GM21737 (cell line): Measurements from ENCODE around the gene VSIG10L2.

ENCODE experiments used
- ATAC-seq: cut with Tn5 transposase; IDR thresholded peaks from one replicate; pipeline ENCODE4 v1.9.1; 2021; ENCODE audit warnings: mild to moderate bottlenecking, moderate library complexity; ENCODE audit not compliant: unreplicated experiment

Gene VSIG10L2

GRCh38 chr11:125946712-125947418 lies 1.0 kb downstream of the VSIG10L2 start:
- no peak for ATAC-seq

- no peak for ATAC-seq
Measured at GRCh38 chr11:125947419-125948277, 1.8 kb downstream of the VSIG10L2 start.

- no peak for ATAC-seq
Measured at GRCh38 chr11:125948278-125949051, 2.6 kb downstream of the VSIG10L2 start.

- ATAC-seq = no peak
Measured at GRCh38 chr11:125949271-125950177, 3.7 kb downstream of the VSIG10L2 start.

GRCh38 chr11:125950178-125950490 lies 4.3 kb downstream of the VSIG10L2 start:
- ATAC-seq = no peak

GRCh38 chr11:125950696-125951651 lies 5.1 kb downstream of the VSIG10L2 start:
- no peak for ATAC-seq

- ATAC-seq = no peak
Measured at GRCh38 chr11:125951731-125952130, 5.9 kb downstream of the VSIG10L2 start.

GRCh38 chr11:125952559-125952958 lies 6.7 kb downstream of the VSIG10L2 start:
- ATAC-seq = no peak

- ATAC-seq = no peak
Measured at GRCh38 chr11:125952973-125953372, 7.1 kb downstream of the VSIG10L2 start.

GRCh38 chr11:125953401-125953935 lies 7.6 kb downstream of the VSIG10L2 start:
- no peak for ATAC-seq

GRCh38 chr11:125954123-125954944 lies 8.5 kb downstream of the VSIG10L2 start:
- no peak for ATAC-seq

- ATAC-seq = no peak
Measured at GRCh38 chr11:125954945-125955640, 9.2 kb downstream of the VSIG10L2 start.

GRCh38 chr11:125955856-125956255 lies 10.0 kb downstream of the VSIG10L2 start:
- ATAC-seq = no peak

- no peak for ATAC-seq
Measured at GRCh38 chr11:125956391-125957134, 10.7 kb downstream of the VSIG10L2 start.

GRCh38 chr11:125957618-125958332 lies 11.9 kb downstream of the VSIG10L2 start:
- no peak for ATAC-seq

- no peak for ATAC-seq
Measured at GRCh38 chr11:125958872-125959400, 13.1 kb downstream of the VSIG10L2 start.
